Esophagus (tissue), 2 donors: Measurements from ENCODE around the gene ITGB3. TPM values are rescaled to one million over a fixed set of nuclear protein-coding genes. Genes with fewer than 3 reads are reported as not detected.
"Not testable (repeated sequence)": the region's sequence is repeated elsewhere in the genome, so short reads cannot be mapped to it uniquely, and the experiment has no call there.

Source experiments
- H3K27ac ChIP-seq, 2 donors: one replicate each; pipeline ENCODE4 v1.5.1; 2013; ENCODE audit warnings: low read depth in 2 of 2, mild to moderate bottlenecking in 2 of 2, inconsistent platforms in 1 of 2, low read length in 1 of 2, moderate library complexity in 1 of 2
- H3K27me3 ChIP-seq, 2 donors: one replicate each; pipeline ENCODE4 v1.6.1; 2013; ENCODE audit warnings: low read length in 2 of 2, control low read depth in 1 of 2, mild to moderate bottlenecking in 1 of 2; ENCODE audit not compliant: insufficient read depth in 2 of 2, control insufficient read depth in 1 of 2
- H3K36me3 ChIP-seq, 2 donors: one replicate each; pipeline ENCODE4 v1.6.1; 2013; ENCODE audit warnings: low read length in 1 of 2; ENCODE audit not compliant: control insufficient read depth in 2 of 2, insufficient read depth in 2 of 2
- H3K4me1 ChIP-seq, 2 donors: one replicate each; pipeline ENCODE4 v1.6.1; 2013; ENCODE audit warnings: low read length in 1 of 2; ENCODE audit not compliant: control insufficient read depth in 2 of 2, insufficient read depth in 2 of 2
- H3K4me3 ChIP-seq, 2 donors: one replicate each; pipeline ENCODE4 v1.5.1; 2013; ENCODE audit warnings: low read length in 2 of 2, mild to moderate bottlenecking in 2 of 2, low read depth in 1 of 2, moderate library complexity in 1 of 2
- H3K9me3 ChIP-seq, 2 donors: one replicate each; pipeline ENCODE4 v1.6.1; 2013; ENCODE audit warnings: mild to moderate bottlenecking in 2 of 2, low read depth in 1 of 2, low read length in 1 of 2, moderate library complexity in 1 of 2; ENCODE audit not compliant: control insufficient read depth in 2 of 2, insufficient read depth in 1 of 2
- WGBS, 2 donors: extraction: QIAGEN DNeasy Blood & Tissue Kit; methylation state at CpG; one replicate each; pipeline ENCODE4 v1.1.7; 2013; 5-methylcytosine and 5-hydroxymethylcytosine counted together
- polyA plus RNA-seq, 2 donors: library from polyadenylated mRNA; stranded (reverse); fragments of 200-250 nt; gene quantifications; one replicate each; pipeline ENCODE4 v1.2.3, GENCODE V29; 2013
- donor health status: healthy with polysubstance abuse.
- donor health status: Bipolar disorder and iron deficiency.

Gene ITGB3
- polyA plus RNA-seq, 2 donors, result 0.71 to 1.0 TPM

- H3K4me3 ChIP-seq, result no peak overlapping the region
- no peaks in the 10 kb centered on the region for H3K27me3 ChIP-seq
- WGBS, 2 donors, result 73 to 90% methylated on average over 2 of the region's 2 CpGs
- H3K36me3 ChIP-seq, result no peaks in the 10 kb centered on the region
- no peak overlapping the region for H3K27ac ChIP-seq
- no peaks in the 10 kb centered on the region for H3K4me1 ChIP-seq
- no peaks in the 10 kb centered on the region for H3K9me3 ChIP-seq
Observed at GRCh38 chr17:47210779-47211178, 42.8 kb upstream of the ITGB3 start.

DNA sequence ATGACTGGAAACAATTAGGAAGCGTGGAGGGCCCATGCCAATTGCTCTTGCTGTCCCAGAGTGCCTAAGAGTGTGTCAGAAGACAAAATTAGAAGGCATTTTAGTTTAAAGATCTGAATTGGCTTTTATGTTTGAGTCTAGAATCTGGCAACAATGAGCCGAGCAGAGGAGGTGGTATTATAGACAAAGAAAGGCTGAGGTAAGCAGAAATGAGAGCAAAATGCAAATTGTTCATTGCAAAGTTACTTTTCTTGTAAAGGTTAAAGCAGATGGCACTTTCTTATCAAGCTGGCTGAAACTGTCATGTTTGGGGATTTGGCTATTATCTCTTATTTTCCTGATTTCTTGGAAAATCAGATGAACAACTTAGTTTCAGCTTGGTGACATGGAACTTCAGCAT lies 41.2 kb upstream of the ITGB3 start:
- H3K4me1 ChIP-seq, result no peaks in the 10 kb centered on the region
- 54 to 71% methylated on average over 2 of the region's 2 CpGs for WGBS, 2 donors
- no peak overlapping the region for H3K4me3 ChIP-seq
- no peaks in the 10 kb centered on the region for H3K36me3 ChIP-seq
- no peaks in the 10 kb centered on the region for H3K9me3 ChIP-seq
- H3K27me3 ChIP-seq, result no peaks in the 10 kb centered on the region
- no peak overlapping the region for H3K27ac ChIP-seq

DNA sequence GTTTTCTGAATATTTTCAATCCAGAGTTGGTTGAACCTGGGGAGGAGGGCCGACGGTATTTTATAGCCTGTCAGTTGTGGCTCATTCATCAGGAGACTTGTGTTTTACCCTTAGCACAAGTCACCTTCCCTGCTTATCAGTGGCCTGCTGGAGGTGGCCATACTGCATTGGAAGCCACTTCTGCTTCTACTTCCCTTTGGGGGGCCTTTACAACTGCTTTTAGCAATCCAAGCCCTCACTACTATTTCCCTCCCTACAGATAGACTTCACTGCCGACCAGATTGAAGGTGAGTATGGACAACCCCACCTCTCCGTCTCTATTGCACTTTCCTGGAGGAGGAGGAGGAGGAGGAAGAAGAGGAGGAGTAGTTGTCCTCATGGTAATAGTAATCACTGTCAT lies 40.1 kb upstream of the ITGB3 start:
- H3K4me3 ChIP-seq, result no peak overlapping the region
- 79 to 82% methylated on average over 4 of the region's 4 CpGs for WGBS, 2 donors
- H3K4me1 ChIP-seq, result no peaks in the 10 kb centered on the region
- H3K27me3 ChIP-seq, result no peaks in the 10 kb centered on the region
- no peaks in the 10 kb centered on the region for H3K9me3 ChIP-seq
- H3K36me3 ChIP-seq, result no peaks in the 10 kb centered on the region
- H3K27ac ChIP-seq, result no peak overlapping the region

DNA sequence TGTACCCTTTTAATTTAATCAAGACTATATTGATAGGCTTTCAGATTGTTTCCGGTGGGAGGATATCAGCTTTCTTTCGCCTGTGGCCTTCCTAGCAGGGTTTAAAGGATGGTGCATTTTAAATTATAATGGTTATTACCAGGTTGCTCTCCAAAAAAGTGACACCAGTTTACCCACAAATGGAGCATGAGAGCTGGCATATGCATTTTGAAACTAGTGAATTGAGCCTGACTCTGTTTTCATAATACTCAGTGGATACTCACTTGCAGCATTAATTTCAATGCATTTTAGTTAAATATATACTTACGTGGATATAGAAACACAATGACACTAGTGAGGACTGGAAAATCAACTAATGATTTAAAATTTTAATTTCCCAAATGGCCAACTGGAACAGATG lies 38.7 kb upstream of the ITGB3 start:
- WGBS, 2 donors, result 88 to 89% methylated on average over 3 of the region's 3 CpGs
- Histone ChIP-seq H3K4me3 (no peak overlapping the region), H3K27me3 (no peaks in the 10 kb centered on the region), H3K36me3 (no peaks in the 10 kb centered on the region), H3K27ac (no peak overlapping the region), H3K9me3 (no peaks in the 10 kb centered on the region), H3K4me1 (no peaks in the 10 kb centered on the region)

- WGBS, 2 donors, result 88 to 92% methylated on average over 4 of the region's 4 CpGs
- not testable (repeated sequence) for H3K27ac ChIP-seq, H3K4me3 ChIP-seq, H3K27me3 ChIP-seq, H3K4me1 ChIP-seq, H3K36me3 ChIP-seq, H3K9me3 ChIP-seq
Observed at GRCh38 chr17:47216821-47217220, 36.8 kb upstream of the ITGB3 start.

DNA sequence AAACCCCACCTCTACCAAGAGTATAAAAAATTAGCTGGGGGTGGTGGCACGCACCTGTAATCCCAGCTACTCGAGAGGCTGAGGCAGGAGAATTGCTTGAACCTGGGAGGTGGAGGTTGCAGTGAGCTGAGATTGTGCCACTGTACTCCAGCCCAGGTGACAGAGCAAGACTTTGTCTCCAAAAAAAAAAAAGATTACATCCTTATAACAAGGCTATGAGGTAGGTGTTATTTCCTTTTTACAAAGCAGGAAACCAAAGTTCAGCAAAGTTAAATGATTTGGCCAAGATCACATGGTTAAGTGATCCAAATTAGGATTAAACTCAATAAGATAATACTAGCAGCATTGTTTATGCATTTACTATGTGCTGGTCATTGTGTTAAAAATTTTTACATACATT lies 36.3 kb upstream of the ITGB3 start:
- WGBS, 2 donors, result 85 to 86% methylated on average over 2 of the region's 2 CpGs
- H3K9me3 ChIP-seq, H3K36me3 ChIP-seq, H3K27ac ChIP-seq, H3K4me3 ChIP-seq, H3K4me1 ChIP-seq, H3K27me3 ChIP-seq: not testable (repeated sequence)

- no peak overlapping the region for H3K27ac ChIP-seq
- 70 to 82% methylated on average over 6 of the region's 6 CpGs for WGBS, 2 donors
- no peaks in the 10 kb centered on the region for H3K9me3 ChIP-seq
- H3K27me3 ChIP-seq, result no peaks in the 10 kb centered on the region
- H3K4me3 ChIP-seq, result no peak overlapping the region
- H3K36me3 ChIP-seq, result no peaks in the 10 kb centered on the region
- H3K4me1 ChIP-seq, result no peaks in the 10 kb centered on the region
Observed at GRCh38 chr17:47218896-47219430, 34.7 kb upstream of the ITGB3 start.

DNA sequence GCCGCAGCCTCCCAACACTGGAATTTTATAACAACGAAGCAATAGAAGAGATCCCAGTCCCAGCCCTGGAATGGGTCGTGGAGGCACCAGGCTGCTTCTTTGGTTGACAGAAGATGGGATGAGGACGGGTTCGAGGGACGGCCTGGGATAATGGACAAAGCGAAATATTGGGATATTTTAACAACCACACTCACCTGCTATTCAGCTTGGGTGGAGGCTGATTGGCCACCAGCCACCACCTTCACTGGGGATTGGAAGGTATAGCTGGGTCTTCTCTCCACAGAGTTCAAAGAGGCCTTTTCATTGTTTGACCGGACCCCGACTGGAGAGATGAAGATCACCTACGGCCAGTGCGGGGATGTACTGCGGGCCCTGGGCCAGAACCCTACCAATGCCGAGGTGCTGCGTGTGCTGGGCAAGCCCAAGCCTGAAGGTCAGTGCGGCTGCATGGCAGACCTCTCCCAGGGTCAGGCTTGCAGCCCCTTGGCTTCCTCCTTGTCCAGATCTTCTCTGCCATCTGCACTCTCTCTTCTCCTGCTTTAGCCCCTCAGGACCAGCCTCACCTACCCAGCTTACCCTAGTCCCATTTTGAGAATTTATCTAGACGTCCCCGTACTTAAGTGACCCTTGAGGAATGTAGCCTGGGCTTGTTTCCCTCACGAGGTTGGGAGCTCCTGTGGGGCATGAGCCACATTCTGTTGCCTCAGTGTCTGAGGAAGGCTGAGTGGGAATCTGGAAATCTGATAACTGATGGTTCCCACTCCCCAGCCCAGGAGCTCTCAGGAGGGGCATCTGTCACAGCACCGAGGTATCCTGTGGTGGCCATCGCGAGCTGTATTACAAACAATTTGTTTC lies 33.8 kb upstream of the ITGB3 start:
- Histone ChIP-seq H3K9me3 (no peaks in the 10 kb centered on the region), H3K27ac (no peak overlapping the region), H3K36me3 (no peaks in the 10 kb centered on the region), H3K4me1 (no peaks in the 10 kb centered on the region), H3K4me3 (no peak overlapping the region), H3K27me3 (no peaks in the 10 kb centered on the region)
- 87 to 89% methylated on average over 21 of the region's 21 CpGs for WGBS, 2 donors

DNA sequence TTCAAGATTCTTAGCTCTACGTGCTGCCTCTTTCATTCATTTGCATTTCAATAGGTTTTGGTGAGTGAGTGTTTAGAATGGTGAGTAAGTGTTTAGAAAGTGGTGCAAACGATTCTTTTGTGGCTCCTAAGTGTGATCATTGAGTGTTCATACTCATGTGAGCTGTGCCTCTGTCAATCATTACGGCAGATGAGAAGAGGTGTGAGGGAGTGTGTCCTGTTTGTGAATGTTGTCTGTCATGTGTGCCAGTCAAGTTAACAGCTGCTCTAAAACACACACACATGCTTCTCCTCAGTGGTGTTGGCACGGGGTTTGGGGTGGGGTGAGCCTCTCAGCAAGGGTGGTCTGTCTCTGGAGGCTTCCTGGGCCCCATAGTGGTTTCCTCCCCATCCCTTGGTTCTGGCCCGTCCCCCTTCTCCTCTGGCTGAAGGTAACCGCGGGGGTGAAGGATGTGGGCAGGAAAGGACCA lies 33.1 kb upstream of the ITGB3 start:
- 47 to 61% methylated on average over 7 of the region's 7 CpGs for WGBS, 2 donors
- Histone ChIP-seq H3K27ac (no peak overlapping the region), H3K27me3 (no peaks in the 10 kb centered on the region), H3K4me1 (no peaks in the 10 kb centered on the region), H3K4me3 (no peak overlapping the region), H3K36me3 (no peaks in the 10 kb centered on the region), H3K9me3 (no peaks in the 10 kb centered on the region)

DNA sequence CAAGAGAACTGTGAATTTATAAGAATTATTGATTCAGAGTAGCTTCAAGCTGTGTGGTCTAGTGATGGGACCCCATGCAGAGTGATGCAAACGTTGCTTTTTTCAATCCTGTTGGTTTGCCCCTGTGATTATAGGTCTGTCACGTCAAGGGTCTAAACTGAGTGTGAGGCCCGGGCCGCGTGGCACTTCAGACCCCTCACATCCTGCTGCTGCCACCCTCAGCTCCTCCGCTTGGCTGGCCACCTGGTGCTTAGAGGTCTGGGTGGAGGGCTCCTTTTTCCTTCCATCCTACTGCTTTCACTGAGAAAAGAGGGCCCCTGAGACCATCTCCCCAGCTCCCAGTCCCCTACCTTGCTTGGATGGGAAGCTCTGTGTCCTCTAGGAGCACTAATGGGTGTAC lies 32.5 kb upstream of the ITGB3 start:
- no peaks in the 10 kb centered on the region for H3K4me1 ChIP-seq
- WGBS, 2 donors, result 86 to 87% methylated on average over 6 of the region's 6 CpGs

More for the DNA sequence above, 32.5 kb upstream of the ITGB3 start:
- Histone ChIP-seq H3K36me3 (no peaks in the 10 kb centered on the region), H3K4me3 (no peak overlapping the region), H3K27ac (no peak overlapping the region), H3K27me3 (no peaks in the 10 kb centered on the region), H3K9me3 (no peaks in the 10 kb centered on the region)
